Heart right ventricle (tissue), 16 donors: ENCODE measurements around the gene KLHL29. TPM values are rescaled to one million over a fixed set of nuclear protein-coding genes. Genes with fewer than 3 reads are reported as not detected.

Experiments
- ATAC-seq, 8 donors: fragments of 200-7000 bp; cut with Tn5 transposase; one replicate each; pipeline ENCODE4 v1.9.1; 2020; ENCODE audit warnings: mild to moderate bottlenecking in 8 of 8, moderate library complexity in 8 of 8, moderate number of reproducible peaks in 1 of 8
- DNase-seq, 2 donors: peaks; one replicate each; pipeline ENCODE4 v3.0.0-alpha.2; 2020
- H3K27ac ChIP-seq, 10 donors: fragments of 200-600 bp; sonication (generic) in 2 of 10; one replicate each; pipeline versions ENCODE4 v1.5.0 to v1.8.0; 2020 to 2022; ENCODE audit warnings: mild to moderate bottlenecking in 3 of 10
- H3K27me3 ChIP-seq, 7 donors: fragments of 200-600 bp; one replicate each; pipeline ENCODE4 v1.8.0; 2021 to 2022; ENCODE audit warnings: mild to moderate bottlenecking in 2 of 7
- H3K36me3 ChIP-seq, 9 donors: fragments of 200-600 bp; sonication (generic) in 1 of 9; one replicate each; pipeline versions ENCODE4 v1.5.0 to v1.8.0; 2020 to 2022; ENCODE audit warnings: mild to moderate bottlenecking in 2 of 9
- H3K4me1 ChIP-seq, 9 donors: fragments of 200-600 bp; sonication (generic) in 1 of 9; one replicate each; pipeline versions ENCODE4 v1.5.0 to v1.8.0; 2020 to 2022; ENCODE audit warnings: mild to moderate bottlenecking in 4 of 9
- H3K4me3 ChIP-seq, 10 donors: fragments of 200-600 bp; sonication (generic) in 2 of 10; one replicate each; pipeline versions ENCODE4 v1.5.0 to v1.8.0; 2020 to 2022; ENCODE audit warnings: mild to moderate bottlenecking in 7 of 10, moderate library complexity in 2 of 10
- H3K9me3 ChIP-seq, 11 donors: fragments of 200-600 bp in 10 of 11; sonication (generic) in 2 of 11; one replicate each; pipeline versions ENCODE4 v1.5.0 to v1.8.0; 2013 to 2022; ENCODE audit warnings: mild to moderate bottlenecking in 2 of 11, control low read depth in 1 of 11, moderate library complexity in 1 of 11
- CTCF ChIP-seq, 9 donors: fragments of 200-600 bp; sonication (generic) in 2 of 9; IDR thresholded peaks; one replicate each; pipeline versions ENCODE4 v1.5.0 to v1.8.0; 2021 to 2022; ENCODE audit warnings: antibody characterized with exemption in 9 of 9, mild to moderate bottlenecking in 5 of 9, moderate library complexity in 1 of 9
- WGBS, 2 donors: extraction: QIAGEN DNeasy Blood & Tissue Kit; methylation state at CpG; one replicate each; pipeline ENCODE4 v1.1.7; 2013; ENCODE audit warnings: inconsistent platforms in 1 of 2; 5-methylcytosine and 5-hydroxymethylcytosine counted together
- intact Hi-C, 10 donors: fragments of 100-400 bp; cut with DNase I; formaldehyde crosslinking; loops; one replicate each; pipeline versions ENCODE4 v1.11.1 to v1.14.2; 2022
- polyA plus RNA-seq, 2 donors: library from polyadenylated mRNA; stranded (reverse); fragments of 200-250 nt; gene quantifications; one replicate each; pipeline ENCODE4 v1.2.3, GENCODE V29; 2013
- total RNA-seq, 10 donors: library from RNA; stranded (reverse); fragmentation: NEBNext Ultra II Directional in 3 of 10; extraction: Animal tissue kit (Norgen Biotek cat#: 25700) in 3 of 10; gene quantifications; one replicate each; pipeline versions ENCODE4 v1.2.1 to v1.2.4, GENCODE V29; 2021 to 2023
- donor health status: Arrhythmogenic right ventricular cardiomyopathy.
- donor health status: ischemic (EF 13 %, LVEDD 7.1; RV severe dilation, severe dysfunction).
- donor health status: healthy with polysubstance abuse.
- donor health status: DM: no; HTN: yes; CAD: no.
- donor health status: DM: no; HTN: no; CAD: no.
- donor health status: ischemic (EF 25% LVEDD 6.9; RV normal size, moderate dysfunction).
- donor health status: ischemic (EF 25% LVEDD 5.7; RV mildly dilated, moderate dysfunction).
- donor health status: healthy.
- donor health status: DM: yes; HTN: yes; CAD: no.
- donor health status: Ischemic cardiomyopathy.
- donor health status: ischemic (EF 35%, LVEDD 5.7; RV mildly dilated, moderate dysfunction).
- donor health status: nonischemic (EF 11% LVEDD 7.7; RV severe dilation, severe dysfunction).
- donor health status: DM: yes; HTN: yes; CAD: no.
- donor health status: PGD.
- donor health status: ischemic (EF 29% LVEDD 5.4; RV normal size, mild dysfunction).
- donor health status: nonischemic (EF 23%, LVEDD 6.1; RV moderate dilation, normal function).

The KLHL29 gene
- total and polyA plus RNA-seq, 12 donors: 0.71 to 1.5 (median 1.0) TPM

GRCh38 chr2:23661276-23662050, 276.5 kb downstream of the KLHL29 start:
- TF ChIP-seq CTCF (IDR thresholded peaks at IDR 0.05): no peak
- no peak for DNase-seq
- peaks cover 0 to 15% (median 0%) of the 10 kb centered on the region in 7 donors for H3K27me3 ChIP-seq
- no peak for ATAC-seq
- H3K27ac ChIP-seq: no peak overlapping the region
- H3K4me3 ChIP-seq: no peak overlapping the region
- peaks cover 0 to 27% (median 10%) of the 10 kb centered on the region in 9 donors for H3K4me1 ChIP-seq
- no peaks in the 10 kb centered on the region for H3K9me3 ChIP-seq
- H3K36me3 ChIP-seq: no peaks in the 10 kb centered on the region
- intact Hi-C loops: no loop called here
- 78 to 85% methylated on average over 11 of the region's 11 CpGs for WGBS, 2 donors

GRCh38 chr2:23662466-23662865, 277.5 kb downstream of the KLHL29 start:
- Histone ChIP-seq H3K9me3 (no peaks in the 10 kb centered on the region), H3K27ac (no peak overlapping the region), H3K4me3 (no peak overlapping the region), H3K4me1 (peaks cover 0 to 18% (median 8%) of the 10 kb centered on the region in 9 donors), H3K27me3 (peaks cover 0 to 15% (median 0%) of the 10 kb centered on the region in 7 donors), H3K36me3 (no peaks in the 10 kb centered on the region)
- 81 to 92% methylated on average over 6 of the region's 6 CpGs for WGBS, 2 donors
- TF ChIP-seq CTCF (IDR thresholded peaks at IDR 0.05): no peak
- no peak for ATAC-seq
- intact Hi-C loops: no loop called here
- no peak for DNase-seq

- ATAC-seq (peak in 7 of 8 donors; percentile 49 to 79 (median 67)), DNase-seq (peak; percentile 26 to 41)
- WGBS, 2 donors: 22 to 28% methylated on average over 46 of the region's 46 CpGs
- no peak for TF ChIP-seq CTCF (IDR thresholded peaks at IDR 0.05)
- peaks cover 0 to 18% (median 8%) of the 10 kb centered on the region in 9 donors for H3K4me1 ChIP-seq
- H3K27ac ChIP-seq: no peak overlapping the region
- peak overlapping the region in 9 of 10 donors; percentile 22 to 48 (median 36) for H3K4me3 ChIP-seq
- no peaks in the 10 kb centered on the region for H3K9me3 ChIP-seq
- H3K36me3 ChIP-seq: no peaks in the 10 kb centered on the region
- intact Hi-C loops: no loop called here
- peaks cover 0 to 15% (median 0%) of the 10 kb centered on the region in 7 donors for H3K27me3 ChIP-seq
These were observed 278.3 kb downstream of the KLHL29 start for GRCh38 chr2:23662941-23663920.
